GM12878 (cell line): ENCODE measurements around the gene APLN. TPM values are rescaled to one million over a fixed set of nuclear protein-coding genes. Genes with fewer than 3 reads are reported as not detected.

Experiments
- ATAC-seq: fragments of 200-7000 bp; cut with Tn5 transposase; 3 replicates; pipeline ENCODE4 v1.9.1; 2020; ENCODE audit warnings: mild to moderate bottlenecking, moderate library complexity
- BruUV-seq: library from RNA; stranded (reverse); fragments of 400-500 nt; replicated peaks from 2 replicates; lab custom pipeline; 2021; lab: Mats Ljungman, UMichigan
- CTCF ChIA-PET: fragments of 300-600 bp; sonication (Branson Sonifier 250); formaldehyde crosslinking; extraction: SDS; loops from one replicate; lab custom pipeline; 2021; ENCODE audit warnings: inconsistent platforms; lab: Yijun Ruan, JAX
- POLR2A ChIA-PET: fragments of 350-600 bp; formaldehyde crosslinking; extraction: SDS; loops from one replicate; lab custom pipeline; 2021; ENCODE audit warnings: inconsistent platforms; lab: Charles Lee
- RAD21 ChIA-PET: fragments of 300-600 bp; sonication (Branson Sonifier 250); formaldehyde crosslinking; loops from one replicate; lab custom pipeline; 2023; ENCODE audit warnings: antibody characterized with exemption; ENCODE audit not compliant: unreplicated experiment; lab: Charles Lee
- SMC1A ChIA-PET: fragments of 300-600 bp; sonication (Branson Sonifier 250); formaldehyde crosslinking; loops from one replicate; lab custom pipeline; 2023; ENCODE audit not compliant: unreplicated experiment, uncharacterized antibody; lab: Charles Lee
- DNase-seq: peaks from one replicate; pipeline ENCODE4 v3.0.0-alpha.2; 2011; ENCODE audit warnings: low read depth, low spot score
- FAIRE-seq: peaks from 3 replicates; lab custom pipeline; 2011; peaks lifted over from hg19 to GRCh38; lab: Jason Lieb, UNC
- H2AFZ ChIP-seq: 2 replicates; pipeline ENCODE4 v1.6.0; 2011; ENCODE audit warnings: low read depth, low read length, control low read depth; ENCODE audit not compliant: control insufficient read depth
- H3K27ac ChIP-seq: 2 replicates; pipeline ENCODE4 v1.5.1; 2011; ENCODE audit warnings: control low read depth; ENCODE audit not compliant: control insufficient read depth, insufficient read depth
- H3K27me3 ChIP-seq, 2 experiments: replicated peaks in 1 of 2; 2 replicates each; pipeline versions ENCODE4 v1.6.0 to v1.6.1; 2011; ENCODE audit warnings: low read length in 1 of 2; ENCODE audit not compliant: control insufficient read depth in 2 of 2, insufficient read depth in 2 of 2
- H3K36me3 ChIP-seq, 2 experiments: 2 replicates each; pipeline ENCODE4 v1.5.1; 2011; ENCODE audit warnings: low read length in 1 of 2; ENCODE audit not compliant: control insufficient read depth in 2 of 2, insufficient read depth in 2 of 2
- H3K4me1 ChIP-seq: 2 replicates; pipeline ENCODE4 v1.6.1; 2011; ENCODE audit warnings: mild to moderate bottlenecking, low read length, moderate library complexity, mixed read lengths; ENCODE audit not compliant: control insufficient read depth, insufficient read depth
- H3K4me2 ChIP-seq: 2 replicates; pipeline ENCODE4 v1.6.0; 2011; ENCODE audit warnings: control low read depth; ENCODE audit not compliant: control insufficient read depth, insufficient read depth
- H3K4me3 ChIP-seq: fragments of 200-600 bp; sonication (generic); 2 replicates; pipeline ENCODE4 v1.5.1; 2016
- H3K79me2 ChIP-seq: 2 replicates; pipeline ENCODE4 v1.6.0; 2011; ENCODE audit warnings: low read length; ENCODE audit not compliant: control insufficient read depth, insufficient read depth
- H3K9ac ChIP-seq: 2 replicates; pipeline ENCODE4 v1.8.0; 2011; ENCODE audit warnings: low read length, control low read depth, mixed read lengths; ENCODE audit not compliant: control insufficient read depth, insufficient read depth
- H3K9me3 ChIP-seq: replicated peaks from 3 replicates; pipeline ENCODE4 v1.5.1; 2011; ENCODE audit warnings: mild to moderate bottlenecking, low read length; ENCODE audit not compliant: control insufficient read depth, insufficient read depth
- H4K20me1 ChIP-seq: 2 replicates; pipeline ENCODE4 v1.6.0; 2011; ENCODE audit not compliant: control insufficient read depth, insufficient read depth
- WGBS: methylation state at CpG from one replicate; pipeline ENCODE4 v1.1.6; 2016; ENCODE audit warnings: low lambda C conversion rate; ENCODE audit not compliant: insufficient replicate concordance, insufficient coverage; ENCODE audit errors: missing lambda C conversion rate; 5-methylcytosine and 5-hydroxymethylcytosine counted together
- in situ Hi-C: fragments of 300-500 bp; cut with MboI; formaldehyde crosslinking; loops from 9 replicates; pipeline ENCODE4 v1.14.3; 2018; ENCODE audit warnings: mixed read lengths
- intact Hi-C: fragments of 100-400 bp; cut with micrococcal nuclease; formaldehyde crosslinking; loops from one replicate; pipeline ENCODE4 v1.14.2; 2022; ENCODE audit not compliant: unreplicated experiment
- polyA plus RNA-seq, 11 experiments: library from polyadenylated mRNA; depleted of rRNA in 4 of 11; unstranded in 6 of 11; stranded (reverse) in 5 of 11; fragments of >200 nt; fragmentation: Nextera tagmentation in 4 of 11; fragmentation: Illumina TruSeq in 1 of 11; extraction: Ambion mirVana in 4 of 11; extraction: Trizol in 1 of 11; gene quantifications; 1 replicate in 1 of 11; 2 replicates in 10 of 11; pipeline versions ENCODE4 v1.2.1 to v1.2.3, GENCODE V29; 2011 to 2016; ENCODE audit warnings: inconsistent platforms in 2 of 11, missing spikeins in 2 of 11, low read depth in 1 of 11
- total RNA-seq, 4 experiments: library from RNA; depleted of rRNA in 3 of 4; stranded (reverse); fragments of >200 nt in 3 of 4; fragmentation: Illumina TruSeq in 1 of 4; extraction: Trizol in 1 of 4; gene quantifications; 2 replicates each; pipeline versions ENCODE4 v1.2.1 to v1.2.3, GENCODE V29; 2013 to 2021
- TF ChIP-seq, protein P1 (sequence below): fragments of 450-650 bp; formaldehyde crosslinking; IDR thresholded peaks from 2 replicates; pipeline ENCODE4 v1.5.0; 2022; ENCODE audit warnings: mild to moderate bottlenecking, missing genetic modification characterization
- TF ChIP-seq, protein P2 (sequence below): IDR thresholded peaks from 2 replicates; pipeline ENCODE4 v1.6.1; 2011; ENCODE audit warnings: low read depth, low read length, improper control_type of control experiment, borderline replicate concordance
- TF ChIP-seq, protein P3 (sequence below): IDR thresholded peaks from 2 replicates; pipeline ENCODE4 v1.6.1; 2011; ENCODE audit warnings: borderline replicate concordance, low read depth, mild to moderate bottlenecking, moderate library complexity, low read length; ENCODE audit not compliant: insufficient read depth, poor library complexity, severe bottlenecking

The APLN gene
- total and polyA plus RNA-seq, 10 of the 15 experiments (the other 5 are each of a cell fraction or from before 2014, with no cell fraction given) = 0.31 TPM; not detected in 9

DNA sequence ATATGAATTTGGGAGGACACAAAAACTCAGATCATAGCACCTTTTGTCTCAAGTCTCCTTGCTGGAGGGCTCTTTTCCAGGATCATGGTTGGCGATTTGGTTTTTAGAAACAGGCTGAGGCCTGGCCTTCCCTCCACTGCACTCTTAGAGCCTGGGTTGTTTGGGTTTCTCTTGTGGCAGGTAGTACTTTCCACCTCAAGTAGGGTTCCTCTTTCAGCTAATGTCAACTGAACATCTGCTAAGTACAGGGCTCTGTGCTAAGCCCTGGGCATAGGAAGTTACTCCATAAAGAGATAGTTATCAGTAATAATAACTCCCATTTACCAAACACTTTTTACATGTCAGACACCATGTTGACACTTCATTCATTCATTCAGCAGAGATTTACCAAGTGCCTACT, 28.2 kb upstream of the APLN start:
- no peak for ATAC-seq
- FAIRE-seq = no peak
- CTCF ChIA-PET = no interaction called here
- in situ Hi-C loops (no loop called here), intact Hi-C loops (no loop called here)
- DNase-seq = no peak
- Histone ChIP-seq H3K9me3 (no peaks in the 10 kb centered on the region), H3K9ac (no peak overlapping the region), H3K79me2 (no peaks in the 10 kb centered on the region), H4K20me1 (no peaks in the 10 kb centered on the region), H3K4me1 (no peaks in the 10 kb centered on the region; the same call in 1 of the 2 replicates), H3K27ac (no peak overlapping the region), H3K36me3 (no peaks in the 10 kb centered on the region), H2AFZ (no peak overlapping the region), H3K4me2 (no peak overlapping the region), H3K27me3 (no peaks in the 10 kb centered on the region; a peak in 1 of 4 replicates), H3K4me3 (no peak overlapping the region)
- TF ChIP-seq, protein P1, sequence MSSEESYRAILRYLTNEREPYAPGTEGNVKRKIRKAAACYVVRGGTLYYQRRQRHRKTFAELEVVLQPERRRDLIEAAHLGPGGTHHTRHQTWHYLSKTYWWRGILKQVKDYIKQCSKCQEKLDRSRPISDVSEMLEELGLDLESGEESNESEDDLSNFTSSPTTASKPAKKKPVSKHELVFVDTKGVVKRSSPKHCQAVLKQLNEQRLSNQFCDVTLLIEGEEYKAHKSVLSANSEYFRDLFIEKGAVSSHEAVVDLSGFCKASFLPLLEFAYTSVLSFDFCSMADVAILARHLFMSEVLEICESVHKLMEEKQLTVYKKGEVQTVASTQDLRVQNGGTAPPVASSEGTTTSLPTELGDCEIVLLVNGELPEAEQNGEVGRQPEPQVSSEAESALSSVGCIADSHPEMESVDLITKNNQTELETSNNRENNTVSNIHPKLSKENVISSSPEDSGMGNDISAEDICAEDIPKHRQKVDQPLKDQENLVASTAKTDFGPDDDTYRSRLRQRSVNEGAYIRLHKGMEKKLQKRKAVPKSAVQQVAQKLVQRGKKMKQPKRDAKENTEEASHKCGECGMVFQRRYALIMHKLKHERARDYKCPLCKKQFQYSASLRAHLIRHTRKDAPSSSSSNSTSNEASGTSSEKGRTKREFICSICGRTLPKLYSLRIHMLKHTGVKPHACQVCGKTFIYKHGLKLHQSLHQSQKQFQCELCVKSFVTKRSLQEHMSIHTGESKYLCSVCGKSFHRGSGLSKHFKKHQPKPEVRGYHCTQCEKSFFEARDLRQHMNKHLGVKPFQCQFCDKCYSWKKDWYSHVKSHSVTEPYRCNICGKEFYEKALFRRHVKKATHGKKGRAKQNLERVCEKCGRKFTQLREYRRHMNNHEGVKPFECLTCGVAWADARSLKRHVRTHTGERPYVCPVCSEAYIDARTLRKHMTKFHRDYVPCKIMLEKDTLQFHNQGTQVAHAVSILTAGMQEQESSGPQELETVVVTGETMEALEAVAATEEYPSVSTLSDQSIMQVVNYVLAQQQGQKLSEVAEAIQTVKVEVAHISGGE (CRISPR knock-in tag) = no peak
- TF ChIP-seq, protein P2, sequence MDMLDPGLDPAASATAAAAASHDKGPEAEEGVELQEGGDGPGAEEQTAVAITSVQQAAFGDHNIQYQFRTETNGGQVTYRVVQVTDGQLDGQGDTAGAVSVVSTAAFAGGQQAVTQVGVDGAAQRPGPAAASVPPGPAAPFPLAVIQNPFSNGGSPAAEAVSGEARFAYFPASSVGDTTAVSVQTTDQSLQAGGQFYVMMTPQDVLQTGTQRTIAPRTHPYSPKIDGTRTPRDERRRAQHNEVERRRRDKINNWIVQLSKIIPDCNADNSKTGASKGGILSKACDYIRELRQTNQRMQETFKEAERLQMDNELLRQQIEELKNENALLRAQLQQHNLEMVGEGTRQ = no peak
- TF ChIP-seq, protein P3, sequence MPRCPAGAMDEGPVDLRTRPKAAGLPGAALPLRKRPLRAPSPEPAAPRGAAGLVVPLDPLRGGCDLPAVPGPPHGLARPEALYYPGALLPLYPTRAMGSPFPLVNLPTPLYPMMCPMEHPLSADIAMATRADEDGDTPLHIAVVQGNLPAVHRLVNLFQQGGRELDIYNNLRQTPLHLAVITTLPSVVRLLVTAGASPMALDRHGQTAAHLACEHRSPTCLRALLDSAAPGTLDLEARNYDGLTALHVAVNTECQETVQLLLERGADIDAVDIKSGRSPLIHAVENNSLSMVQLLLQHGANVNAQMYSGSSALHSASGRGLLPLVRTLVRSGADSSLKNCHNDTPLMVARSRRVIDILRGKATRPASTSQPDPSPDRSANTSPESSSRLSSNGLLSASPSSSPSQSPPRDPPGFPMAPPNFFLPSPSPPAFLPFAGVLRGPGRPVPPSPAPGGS = no peak
- no TSS peak for BruUV-seq
- POLR2A ChIA-PET = no interaction called here
- RAD21 ChIA-PET = no interaction called here
- WGBS = 60% methylated on average over 1 of the region's 1 CpG
- SMC1A ChIA-PET = interaction anchor here (0.6 kb wide), 1 partner anchor 438 kb away, joined by 3 read pairs; no protein-coding TSS in a partner anchor
